ENCODE data around the gene ZBTB20. TPM values are rescaled to one million over a fixed set of nuclear protein-coding genes. Genes with fewer than 3 reads are reported as not detected.

The ZBTB20 gene
- polyA plus RNA-seq, 1 of the 3 experiments (the other 2 are of a cell fraction) = 0.43 TPM

DNA sequence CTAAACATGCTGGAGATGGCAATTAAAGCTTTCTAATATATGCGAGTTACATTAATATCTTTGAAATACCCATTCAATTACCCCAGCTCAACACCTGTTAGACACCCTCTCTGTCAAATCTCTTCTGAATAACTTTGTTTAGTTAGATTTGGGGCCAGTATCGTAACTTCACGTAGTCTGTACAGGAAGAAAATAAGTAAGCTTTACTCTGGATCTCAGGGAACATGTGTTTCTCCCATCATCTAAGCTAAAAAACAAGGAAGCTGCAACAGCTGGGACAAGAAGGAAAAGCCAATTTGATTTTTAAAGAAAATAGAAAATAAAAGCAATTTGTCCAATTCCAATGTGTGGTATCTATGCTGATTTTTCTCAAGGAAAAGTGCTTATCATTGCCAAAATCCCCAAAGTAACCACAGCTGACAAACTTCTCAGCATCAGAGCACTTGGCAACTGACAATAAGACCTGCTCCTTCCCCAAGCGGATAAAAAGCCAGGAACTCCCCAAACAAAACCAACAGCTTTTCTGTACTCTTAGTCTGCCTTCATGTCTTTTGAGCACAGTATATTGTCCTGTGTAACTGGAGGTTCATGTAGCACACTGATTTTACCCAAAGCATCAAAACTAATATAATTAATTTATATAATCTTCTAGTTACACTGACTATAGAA is 279.1 kb downstream of the ZBTB20 start:
- DNase-seq = no peak
- no peak overlapping the region for H2AFZ ChIP-seq (ENCODE audit: low read depth)
- H3K4me2 ChIP-seq = no peak overlapping the region
- H4K20me1 ChIP-seq (ENCODE audit: insufficient read depth) = no peaks in the 10 kb centered on the region
- no peaks in the 10 kb centered on the region for H3F3A ChIP-seq (replicated peaks; ENCODE audit: insufficient read depth)
- no peaks in the 10 kb centered on the region for H3K36me3 ChIP-seq (replicated peaks in 1 of 2; ENCODE audit: control insufficient read depth in 1 of 2, insufficient read depth in 2 of 2, low read length in 1 of 2)
- ChIA-PET POLR2A (no interaction called here), CTCF (interaction anchor here (1.1 to 2.0 kb wide), 4 partner anchors 10 to 224 kb away, joined by 3 to 7 read pairs (median 4); no protein-coding TSS in a partner anchor)
- no peaks in the 10 kb centered on the region for H3K79me2 ChIP-seq (ENCODE audit: insufficient read depth)
- TF ChIP-seq SMC3 (IDR thresholded peaks at IDR 0.05; ENCODE audit: low read depth, low read length) (no peak), TCF12 (IDR thresholded peaks at IDR 0.05) (no peak), FOXJ3 (CRISPR knock-in tag; IDR thresholded peaks at IDR 0.05) (no peak), RAD21 (IDR thresholded peaks at IDR 0.05; ENCODE audit: low read length) (no peak), CHD2 (IDR thresholded peaks at IDR 0.05; ENCODE audit: low read length, partially characterized antibody) (no peak), POLR2AphosphoS5 (IDR thresholded peaks at IDR 0.05; ENCODE audit: low read depth, low read length) (no peak), NRF1 (IDR thresholded peaks at IDR 0.05; ENCODE audit: low read depth, low read length) (no peak), EZH2phosphoT487 (IDR thresholded peaks at IDR 0.05; ENCODE audit: borderline replicate concordance, low read depth) (no peak), TEAD4 (IDR thresholded peaks at IDR 0.05; ENCODE audit: borderline replicate concordance, insufficient read depth) (no peak), TAF1 (IDR thresholded peaks at IDR 0.05; ENCODE audit: borderline replicate concordance, low read depth, low read length) (no peak), MEF2A (IDR thresholded peaks at IDR 0.05; ENCODE audit: borderline replicate concordance, low read depth) (no peak), RFX5 (IDR thresholded peaks at IDR 0.05; ENCODE audit: low read length) (no peak), GATA2 (CRISPR knock-in tag; IDR thresholded peaks at IDR 0.05) (no peak)
- TF ChIP-seq, protein P1, sequence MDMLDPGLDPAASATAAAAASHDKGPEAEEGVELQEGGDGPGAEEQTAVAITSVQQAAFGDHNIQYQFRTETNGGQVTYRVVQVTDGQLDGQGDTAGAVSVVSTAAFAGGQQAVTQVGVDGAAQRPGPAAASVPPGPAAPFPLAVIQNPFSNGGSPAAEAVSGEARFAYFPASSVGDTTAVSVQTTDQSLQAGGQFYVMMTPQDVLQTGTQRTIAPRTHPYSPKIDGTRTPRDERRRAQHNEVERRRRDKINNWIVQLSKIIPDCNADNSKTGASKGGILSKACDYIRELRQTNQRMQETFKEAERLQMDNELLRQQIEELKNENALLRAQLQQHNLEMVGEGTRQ (IDR thresholded peaks at IDR 0.05; ENCODE audit: borderline replicate concordance, low read depth, low read length) = no peak
- TF ChIP-seq, protein P2, sequence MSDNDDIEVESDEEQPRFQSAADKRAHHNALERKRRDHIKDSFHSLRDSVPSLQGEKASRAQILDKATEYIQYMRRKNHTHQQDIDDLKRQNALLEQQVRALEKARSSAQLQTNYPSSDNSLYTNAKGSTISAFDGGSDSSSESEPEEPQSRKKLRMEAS (IDR thresholded peaks at IDR 0.05; ENCODE audit: low read depth) = no peak
- TF ChIP-seq, protein P3, sequence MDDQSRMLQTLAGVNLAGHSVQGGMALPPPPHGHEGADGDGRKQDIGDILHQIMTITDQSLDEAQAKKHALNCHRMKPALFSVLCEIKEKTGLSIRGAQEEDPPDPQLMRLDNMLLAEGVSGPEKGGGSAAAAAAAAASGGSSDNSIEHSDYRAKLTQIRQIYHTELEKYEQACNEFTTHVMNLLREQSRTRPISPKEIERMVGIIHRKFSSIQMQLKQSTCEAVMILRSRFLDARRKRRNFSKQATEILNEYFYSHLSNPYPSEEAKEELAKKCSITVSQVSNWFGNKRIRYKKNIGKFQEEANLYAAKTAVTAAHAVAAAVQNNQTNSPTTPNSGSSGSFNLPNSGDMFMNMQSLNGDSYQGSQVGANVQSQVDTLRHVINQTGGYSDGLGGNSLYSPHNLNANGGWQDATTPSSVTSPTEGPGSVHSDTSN (IDR thresholded peaks at IDR 0.05) = no peak
- TF ChIP-seq, protein P4, sequence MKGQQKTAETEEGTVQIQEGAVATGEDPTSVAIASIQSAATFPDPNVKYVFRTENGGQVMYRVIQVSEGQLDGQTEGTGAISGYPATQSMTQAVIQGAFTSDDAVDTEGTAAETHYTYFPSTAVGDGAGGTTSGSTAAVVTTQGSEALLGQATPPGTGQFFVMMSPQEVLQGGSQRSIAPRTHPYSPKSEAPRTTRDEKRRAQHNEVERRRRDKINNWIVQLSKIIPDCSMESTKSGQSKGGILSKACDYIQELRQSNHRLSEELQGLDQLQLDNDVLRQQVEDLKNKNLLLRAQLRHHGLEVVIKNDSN (IDR thresholded peaks at IDR 0.05; ENCODE audit: borderline replicate concordance, low read depth) = no peak
- TF ChIP-seq, protein P5, sequence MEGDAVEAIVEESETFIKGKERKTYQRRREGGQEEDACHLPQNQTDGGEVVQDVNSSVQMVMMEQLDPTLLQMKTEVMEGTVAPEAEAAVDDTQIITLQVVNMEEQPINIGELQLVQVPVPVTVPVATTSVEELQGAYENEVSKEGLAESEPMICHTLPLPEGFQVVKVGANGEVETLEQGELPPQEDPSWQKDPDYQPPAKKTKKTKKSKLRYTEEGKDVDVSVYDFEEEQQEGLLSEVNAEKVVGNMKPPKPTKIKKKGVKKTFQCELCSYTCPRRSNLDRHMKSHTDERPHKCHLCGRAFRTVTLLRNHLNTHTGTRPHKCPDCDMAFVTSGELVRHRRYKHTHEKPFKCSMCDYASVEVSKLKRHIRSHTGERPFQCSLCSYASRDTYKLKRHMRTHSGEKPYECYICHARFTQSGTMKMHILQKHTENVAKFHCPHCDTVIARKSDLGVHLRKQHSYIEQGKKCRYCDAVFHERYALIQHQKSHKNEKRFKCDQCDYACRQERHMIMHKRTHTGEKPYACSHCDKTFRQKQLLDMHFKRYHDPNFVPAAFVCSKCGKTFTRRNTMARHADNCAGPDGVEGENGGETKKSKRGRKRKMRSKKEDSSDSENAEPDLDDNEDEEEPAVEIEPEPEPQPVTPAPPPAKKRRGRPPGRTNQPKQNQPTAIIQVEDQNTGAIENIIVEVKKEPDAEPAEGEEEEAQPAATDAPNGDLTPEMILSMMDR (IDR thresholded peaks at IDR 0.05) = no peak
- H3K4me3 ChIP-seq (ENCODE audit: low read depth in 2 of 2, low read length in 1 of 2) = no peak overlapping the region
- 89% methylated on average over 4 of the region's 4 CpGs for WGBS (ENCODE audit: low lambda C conversion rate)
- no peak overlapping the region for H3K27ac ChIP-seq (ENCODE audit: low read depth in 2 of 2, low read length in 1 of 2)
- H3K4me1 ChIP-seq (ENCODE audit: control insufficient read depth in 1 of 2, insufficient read depth in 2 of 2, low read depth in 1 of 2, low read length in 1 of 2) = no peaks in the 10 kb centered on the region
- no peaks in the 10 kb centered on the region for H3K27me3 ChIP-seq (ENCODE audit: insufficient read depth)
- no peak overlapping the region for H3K9ac ChIP-seq
- H3K9me3 ChIP-seq = no peaks in the 10 kb centered on the region
- no peaks in the 10 kb centered on the region for H3K9me2 ChIP-seq

Measured in SK-N-SH (cell line).